ENCODE measurements around the gene ANKS1A.
"Not testable (repeated sequence)": the region's sequence is repeated elsewhere in the genome, so short reads cannot be mapped to it uniquely, and the experiment has no call there.

ANKS1A gene

DNA sequence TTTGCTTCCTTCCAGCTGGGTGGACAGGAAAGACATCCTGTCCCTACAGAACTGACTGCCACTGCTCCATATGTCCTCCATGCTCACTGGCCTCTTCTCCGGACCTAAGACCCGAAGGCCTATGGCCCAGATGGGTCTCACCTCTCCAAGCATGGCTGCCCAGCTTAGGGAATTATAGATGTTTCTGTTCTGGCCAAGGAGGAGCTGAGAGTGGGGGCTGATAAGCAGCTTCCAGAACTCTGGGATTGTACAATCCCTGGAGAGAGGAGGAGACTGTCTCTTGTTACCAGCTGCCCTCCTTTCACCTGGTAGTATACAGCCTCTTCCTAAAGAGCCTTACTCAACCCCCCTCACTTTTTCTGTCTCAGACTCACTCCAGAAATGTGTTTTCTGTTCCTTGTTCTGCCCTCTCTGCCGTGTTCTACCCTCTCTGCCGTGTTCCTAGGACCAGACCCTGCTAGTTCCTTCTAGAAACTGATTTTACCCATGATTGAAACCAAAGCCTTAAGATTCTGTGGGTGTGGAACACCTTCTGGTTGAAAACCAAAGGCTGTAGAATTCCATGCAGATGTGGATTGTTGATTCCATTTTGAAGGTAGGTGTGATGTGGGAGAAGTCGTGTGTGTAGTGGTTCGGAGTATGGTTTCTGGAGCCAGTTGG, 28.7 kb downstream of the ANKS1A start:
- no peak for DNase-seq (ENCODE audit: low read depth in 2 of 2)

GRCh38 chr6:34919651-34920050, 30.6 kb downstream of the ANKS1A start:
- no peak for DNase-seq (ENCODE audit: low read depth in 2 of 2)

GRCh38 chr6:34920097-34920496, 31.0 kb downstream of the ANKS1A start:
- no peak for DNase-seq (ENCODE audit: low read depth in 2 of 2)

DNA sequence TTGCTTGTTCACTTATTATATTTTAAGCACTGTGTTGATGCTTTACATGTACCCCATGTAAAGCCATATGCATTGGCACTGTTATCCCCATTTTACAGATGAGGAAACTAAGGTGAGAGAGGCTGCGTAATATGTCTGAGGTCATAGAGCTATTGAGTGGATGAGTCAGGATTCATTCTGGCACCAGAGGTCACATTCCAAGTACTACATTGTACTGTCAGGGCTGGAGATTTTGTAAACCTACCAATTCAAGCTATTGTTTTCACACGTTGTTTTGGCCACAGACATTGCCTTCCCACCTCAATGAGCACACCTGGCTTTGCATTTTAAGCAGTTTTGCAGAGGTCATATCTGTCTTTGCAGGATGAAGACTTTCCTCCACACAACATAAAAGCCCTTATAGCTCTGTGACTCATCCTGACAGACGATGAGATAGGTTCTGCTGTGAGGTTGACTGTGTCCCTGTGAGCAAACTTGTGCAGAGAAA, 33.2 kb downstream of the ANKS1A start:
- DNase-seq (ENCODE audit: low read depth in 2 of 2): no peak

GRCh38 chr6:34924831-34925625, 36.0 kb downstream of the ANKS1A start:
- no peak for DNase-seq (ENCODE audit: low read depth in 2 of 2)

DNA sequence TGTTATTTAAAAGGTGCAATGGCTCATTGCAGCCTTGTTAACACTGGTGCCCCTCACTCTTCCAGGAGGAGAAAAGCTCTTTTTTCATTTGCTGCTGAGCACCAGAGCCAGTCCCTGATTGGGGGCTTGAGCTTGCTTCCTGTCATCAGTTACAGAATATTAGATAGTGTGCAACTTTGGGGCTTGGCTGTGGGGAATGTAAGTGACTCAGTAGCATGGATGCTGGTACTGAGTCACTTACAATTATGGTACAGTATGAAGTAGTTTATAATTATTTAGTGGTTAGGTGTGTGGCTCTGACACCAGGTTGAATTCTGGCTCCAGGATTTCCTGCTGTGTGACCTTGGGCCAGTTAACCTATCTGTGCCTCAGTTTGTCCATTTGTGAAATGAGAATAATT, 37.6 kb downstream of the ANKS1A start:
- DNase-seq (ENCODE audit: low read depth in 2 of 2): no peak

DNA sequence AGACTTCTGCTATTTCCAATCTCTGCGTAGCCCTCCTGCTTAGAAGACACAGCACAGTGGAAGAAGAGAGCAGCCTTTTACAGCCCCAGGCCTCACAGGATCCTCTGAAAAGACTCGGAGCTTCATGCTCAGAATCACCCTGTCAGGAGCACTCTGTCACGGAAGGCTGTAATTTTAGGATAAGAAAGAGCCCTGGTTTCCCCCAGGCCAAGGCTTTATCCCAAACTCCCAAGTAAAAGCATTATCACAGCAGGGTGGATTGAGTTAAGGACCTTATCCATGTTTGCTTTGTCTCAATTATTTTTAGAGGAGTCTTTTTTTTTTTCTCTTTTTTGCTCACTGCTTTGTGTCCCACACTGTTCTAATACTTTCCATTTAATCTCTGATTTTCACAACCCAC, 39.2 kb downstream of the ANKS1A start:
- no peak for DNase-seq (ENCODE audit: low read depth in 2 of 2)

DNA sequence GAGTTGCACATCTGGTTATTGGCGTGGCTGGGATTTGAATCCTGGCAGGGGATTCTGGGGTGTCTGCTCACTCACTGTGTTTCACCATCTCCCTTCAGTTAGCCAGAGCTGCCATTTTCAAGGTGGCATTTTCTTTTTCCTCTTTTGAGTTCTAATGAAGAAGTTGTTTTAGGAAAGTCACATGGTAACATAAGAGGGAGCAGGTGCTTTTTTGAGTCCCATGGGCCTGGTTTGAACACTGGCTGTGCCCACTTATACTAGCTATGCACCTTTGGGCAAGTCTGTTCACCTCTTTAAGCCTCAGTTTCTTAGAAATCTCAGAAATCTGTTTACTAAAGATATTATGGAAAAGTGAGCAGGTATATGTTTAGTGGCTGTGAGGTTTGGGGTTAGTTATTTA, 39.6 kb downstream of the ANKS1A start:
- DNase-seq (ENCODE audit: low read depth in 2 of 2): no peak

GRCh38 chr6:34929241-34929978, 40.4 kb downstream of the ANKS1A start:
- DNase-seq (ENCODE audit: low read depth in 2 of 2): no peak

DNA sequence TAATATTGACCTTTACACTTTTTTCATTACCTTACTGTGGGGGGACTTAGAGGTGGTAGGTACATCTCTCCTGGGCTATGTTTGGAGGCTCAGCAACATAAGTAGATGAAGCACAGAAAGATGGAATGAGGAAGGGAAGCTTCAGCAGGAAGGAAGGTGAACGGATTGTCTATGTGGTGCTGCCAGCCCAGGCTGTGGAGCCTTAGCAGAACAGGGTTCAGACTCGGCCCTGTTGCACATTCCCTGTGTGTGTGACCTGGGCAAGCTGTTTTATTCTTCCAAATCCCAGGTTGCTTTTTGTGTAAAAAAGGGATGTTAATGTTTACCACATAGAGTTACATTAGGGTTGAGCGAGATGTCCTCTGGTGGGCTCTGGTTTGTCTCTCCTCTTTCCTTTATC, 41.2 kb downstream of the ANKS1A start:
- no peak for DNase-seq (ENCODE audit: low read depth in 2 of 2)

DNA sequence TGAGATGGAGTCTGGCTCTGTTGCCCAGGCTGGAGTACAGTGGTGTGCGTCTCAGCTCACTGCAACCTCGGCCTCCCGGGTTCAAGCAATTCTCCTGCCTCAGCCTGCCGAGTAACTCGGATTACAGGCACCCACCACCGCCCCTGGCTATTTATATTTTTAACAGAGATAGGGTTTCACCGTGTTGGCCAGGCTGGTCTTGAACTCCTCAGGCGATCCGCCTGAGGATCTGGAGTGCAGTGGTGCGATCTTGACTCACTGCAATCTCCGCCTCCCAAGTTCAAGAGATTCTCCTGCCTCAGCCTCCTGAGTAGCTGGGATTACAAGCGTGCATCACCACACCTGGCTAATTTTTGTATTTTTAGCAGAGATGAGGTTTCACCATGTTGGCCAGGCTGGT, 43.1 kb downstream of the ANKS1A start:
- DNase-seq (ENCODE audit: low read depth in 2 of 2): not testable (repeated sequence)

DNA sequence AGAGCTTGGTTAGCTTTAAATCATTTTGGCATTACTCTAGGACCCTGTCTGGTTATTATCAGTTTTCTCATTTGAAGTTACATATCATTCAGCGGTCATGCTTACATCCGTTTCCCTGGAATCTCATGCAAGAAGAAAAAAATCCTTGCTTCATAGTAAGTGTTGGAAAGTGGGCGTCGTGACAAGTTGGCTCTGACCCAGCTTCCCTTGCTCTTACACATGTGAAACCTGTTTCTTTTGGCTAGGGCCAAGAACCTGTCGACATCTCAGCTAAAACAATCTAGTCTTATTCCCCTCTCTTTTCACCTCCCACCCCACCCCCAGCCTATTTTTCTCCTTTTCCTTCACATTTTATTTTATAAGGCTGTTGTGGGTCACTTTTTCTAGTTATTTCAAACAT, 45.5 kb downstream of the ANKS1A start:
- DNase-seq (ENCODE audit: low read depth in 2 of 2): no peak

DNA sequence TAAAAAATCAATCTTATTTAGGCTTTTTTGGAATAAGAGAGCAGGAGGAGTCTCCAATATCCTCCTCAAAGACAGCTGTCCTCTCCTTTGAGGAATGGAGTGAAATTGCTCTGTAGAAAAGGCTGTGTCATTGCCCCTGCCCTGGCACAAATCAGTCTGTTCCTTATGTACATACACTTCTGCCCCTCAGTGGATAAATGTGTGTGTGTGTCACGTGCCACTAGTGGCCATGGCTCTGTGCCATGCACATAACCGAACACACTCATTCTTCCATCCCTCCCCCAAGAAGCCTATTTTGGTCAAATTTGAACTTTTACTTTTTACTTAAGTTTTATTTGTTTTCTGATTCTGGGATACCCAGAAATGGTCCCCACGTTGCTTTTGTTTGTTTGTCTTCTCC, 49.2 kb downstream of the ANKS1A start:
- no peak for DNase-seq (ENCODE audit: low read depth in 2 of 2)

- no peak for DNase-seq (ENCODE audit: low read depth in 2 of 2)
These were observed 51.0 kb downstream of the ANKS1A start for GRCh38 chr6:34940030-34940434.

- DNase-seq (ENCODE audit: low read depth in 2 of 2): no peak
These were observed 52.4 kb downstream of the ANKS1A start for GRCh38 chr6:34941421-34941820.

DNA sequence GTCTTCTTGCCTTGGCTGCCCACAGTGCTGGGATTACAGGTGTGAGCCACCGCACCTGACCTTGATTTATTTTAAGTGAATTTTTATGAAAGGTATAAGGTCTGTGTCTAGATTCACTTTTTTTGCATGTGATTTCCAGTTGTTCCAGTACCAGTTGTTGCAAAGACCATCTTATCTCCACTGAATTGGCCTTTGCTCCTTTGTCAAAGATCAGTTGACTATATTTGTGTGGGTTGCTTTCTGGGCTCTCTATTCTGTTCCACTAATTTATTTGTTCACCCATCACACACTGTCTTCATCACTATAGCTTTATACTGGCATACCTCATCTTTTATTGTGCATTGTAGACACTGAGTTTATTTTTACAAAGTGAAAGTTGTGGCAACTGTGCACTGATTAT, 56.3 kb downstream of the ANKS1A start:
- DNase-seq (ENCODE audit: low read depth in 2 of 2): no peak

DNA sequence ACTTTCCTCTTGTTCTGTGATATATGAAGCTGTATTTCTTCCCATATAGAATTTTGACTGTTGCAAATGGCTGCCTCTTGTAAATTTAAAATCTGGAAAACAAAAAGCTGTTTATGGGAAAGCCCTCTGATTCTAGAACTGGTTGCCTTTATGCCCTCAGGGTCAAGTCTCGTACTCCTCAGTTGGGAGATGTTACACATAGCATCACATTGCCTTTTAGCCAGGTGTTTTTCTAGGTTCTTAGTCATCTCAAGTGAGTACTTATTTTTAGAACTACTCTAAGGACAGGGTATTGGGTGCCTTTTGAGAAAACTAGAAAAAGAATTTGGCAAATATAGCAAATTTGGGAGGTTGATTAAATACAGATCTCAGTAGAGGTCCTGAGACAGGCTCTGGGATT, 58.5 kb downstream of the ANKS1A start:
- no peak for DNase-seq (ENCODE audit: low read depth in 2 of 2)

DNA sequence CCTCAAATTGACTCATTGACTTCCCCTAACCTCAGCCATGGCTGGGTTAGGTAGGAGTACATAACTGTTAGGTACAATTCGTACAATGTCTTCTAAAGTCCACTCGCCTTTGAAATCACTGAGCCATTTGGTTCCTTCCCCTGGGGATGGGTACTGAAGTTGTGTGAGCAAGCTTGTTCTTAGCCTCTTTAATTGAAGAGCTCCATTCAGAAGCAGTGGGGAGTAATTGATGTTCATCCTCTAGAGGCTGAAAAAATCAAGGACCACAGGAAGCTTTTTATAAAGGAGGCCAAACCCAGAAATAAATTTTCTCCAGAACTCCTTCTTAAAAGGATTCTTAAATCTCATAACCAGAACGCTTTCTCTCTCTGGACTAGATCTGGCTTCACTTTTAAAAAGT, 60.6 kb downstream of the ANKS1A start:
- no peak for DNase-seq (ENCODE audit: low read depth in 2 of 2)

GRCh38 chr6:34950849-34951248, 61.8 kb downstream of the ANKS1A start:
- no peak for DNase-seq (ENCODE audit: low read depth in 2 of 2)

DNA sequence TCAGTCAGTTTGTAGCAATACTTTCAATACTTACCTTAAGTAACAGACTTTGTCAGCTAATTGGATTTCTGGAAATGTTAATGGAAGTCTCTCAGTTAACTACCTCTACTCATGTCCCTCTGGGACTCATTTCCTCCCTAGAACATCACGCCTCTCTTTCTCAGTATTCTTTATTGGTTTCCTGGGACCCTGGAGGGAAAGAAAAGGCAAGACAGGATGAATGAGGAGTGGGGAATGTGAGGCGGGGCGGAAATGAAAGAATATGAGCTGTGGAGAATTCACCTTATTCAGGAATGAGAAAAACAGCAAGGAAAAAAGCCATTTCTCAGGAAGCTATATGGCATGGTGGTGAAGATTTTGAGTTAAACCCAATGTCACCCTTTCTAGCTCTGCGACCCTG, 62.7 kb downstream of the ANKS1A start:
- no peak for DNase-seq (ENCODE audit: low read depth in 2 of 2)

DNA sequence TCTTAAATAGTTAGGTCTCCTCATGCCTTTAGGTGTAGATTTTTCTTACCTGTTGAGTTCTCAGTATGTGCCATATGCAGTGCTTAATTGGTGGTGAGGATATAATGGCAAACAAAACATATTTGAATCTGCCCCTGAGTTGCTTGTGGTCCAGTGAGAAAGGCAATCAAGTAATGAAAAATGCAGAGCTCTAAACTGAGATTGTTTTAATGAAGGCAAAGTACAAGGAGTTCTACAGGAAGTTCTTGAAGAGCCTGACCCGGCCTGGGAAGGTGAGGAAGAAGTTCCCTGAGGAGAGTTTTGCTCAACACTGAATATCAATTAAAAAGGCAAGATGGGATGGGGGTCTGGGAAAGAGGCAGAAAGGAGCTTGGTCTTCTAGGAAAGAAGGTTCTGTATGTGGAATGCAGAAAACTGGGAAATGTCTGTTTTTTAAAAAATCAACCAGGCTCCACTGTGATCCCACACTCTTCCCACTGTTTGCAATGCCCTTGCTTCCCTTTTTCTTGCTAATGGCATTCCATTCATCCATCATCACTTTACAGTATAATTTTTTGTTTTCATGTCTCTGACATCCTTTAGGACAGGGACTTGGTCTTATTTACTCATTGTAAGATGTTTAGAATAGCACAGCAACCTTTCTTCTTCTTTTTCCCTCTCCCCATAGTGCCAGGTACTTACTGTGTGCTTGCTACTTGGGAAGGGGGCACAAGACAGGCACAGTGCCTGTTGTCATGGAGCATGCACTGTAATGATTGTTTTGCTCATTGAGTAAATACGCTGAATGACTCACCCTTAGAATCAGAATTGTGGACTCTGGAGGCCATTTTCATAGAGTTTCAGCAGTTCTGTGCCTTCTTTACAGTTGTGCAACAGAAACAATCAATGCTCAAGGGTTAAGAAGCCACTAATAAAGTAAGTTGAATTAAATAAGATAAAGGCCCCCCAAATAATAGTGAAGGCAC, 64.3 kb downstream of the ANKS1A start:
- DNase-seq (ENCODE audit: low read depth in 2 of 2): no peak

DNA sequence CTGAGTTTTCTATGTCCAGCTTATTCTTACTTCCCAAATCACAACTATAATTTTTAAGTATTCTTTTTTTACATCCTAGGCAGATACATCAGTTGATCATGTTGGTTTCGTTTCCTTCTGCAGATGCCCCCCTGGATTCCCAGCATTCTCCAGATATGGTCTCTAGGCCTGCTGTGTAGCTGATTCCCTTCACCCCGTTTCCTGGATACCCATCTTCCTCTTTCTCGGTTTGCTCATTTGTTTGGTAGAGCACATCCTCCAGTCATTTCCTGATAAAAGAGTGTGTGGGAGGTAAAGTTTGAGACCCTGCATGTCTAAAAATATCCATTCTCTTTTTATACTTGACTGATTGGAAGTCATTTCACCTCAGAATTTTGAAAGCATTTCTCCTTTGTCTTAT, 66.4 kb downstream of the ANKS1A start:
- DNase-seq (ENCODE audit: low read depth in 2 of 2): no peak

Measured in stimulated activated CD4-positive, alpha-beta T cell treated with anti-CD3 and anti-CD28 coated beads, Interleukin-1b, Interleukin-23, amount 100 ng/mL, for 4 hours (primary cell).